Right lobe of liver (tissue), 6 donors: Measurements from ENCODE around the gene RSU1. TPM values are rescaled to one million over a fixed set of nuclear protein-coding genes. Genes with fewer than 3 reads are reported as not detected.

Source experiments
- ATAC-seq, 4 donors: fragments of 200-7000 bp; cut with Tn5 transposase; one replicate each; pipeline ENCODE4 v1.9.1; 2020; ENCODE audit warnings: mild to moderate bottlenecking in 4 of 4, moderate library complexity in 4 of 4
- DNase-seq, 3 donors: peaks; one replicate each; pipeline ENCODE4 v3.0.0-alpha.2; 2020
- H3K27ac ChIP-seq, 3 donors: fragments of 200-600 bp; one replicate each; pipeline ENCODE4 v1.8.0; 2022
- H3K27me3 ChIP-seq, 2 donors: fragments of 200-600 bp; one replicate each; pipeline ENCODE4 v1.8.0; 2022
- H3K36me3 ChIP-seq, 4 donors: fragments of 200-600 bp; sonication (generic) in 1 of 4; one replicate each; pipeline versions ENCODE4 v1.5.1 to v1.8.0; 2017 to 2022; ENCODE audit warnings: control low read depth in 1 of 4
- H3K4me1 ChIP-seq, 4 donors: fragments of 200-600 bp; sonication (generic) in 1 of 4; one replicate each; pipeline versions ENCODE4 v1.5.1 to v1.8.0; 2017 to 2022; ENCODE audit warnings: control low read depth in 1 of 4
- H3K4me3 ChIP-seq, 3 donors: fragments of 200-600 bp; one replicate each; pipeline ENCODE4 v1.8.0; 2022
- H3K9me3 ChIP-seq, 4 donors: fragments of 200-600 bp; sonication (generic) in 1 of 4; one replicate each; pipeline versions ENCODE4 v1.5.1 to v1.8.0; 2017 to 2022; ENCODE audit warnings: control low read depth in 1 of 4
- POLR2A ChIP-seq: fragments of 450-650 bp; IDR thresholded peaks from one replicate; pipeline ENCODE4 v1.6.1; 2017; ENCODE audit warnings: antibody characterized with exemption, mild to moderate bottlenecking
- WGBS: methylation state at CpG from one replicate; pipeline ENCODE4 v1.1.6; 2018; ENCODE audit warnings: low coverage, low lambda C conversion rate; ENCODE audit not compliant: insufficient coverage; ENCODE audit errors: missing lambda C conversion rate; 5-methylcytosine and 5-hydroxymethylcytosine counted together
- intact Hi-C, 2 donors: fragments of 100-400 bp; cut with DNase I; formaldehyde crosslinking; loops; one replicate each; pipeline versions ENCODE4 v1.11.2 to v1.14.1; 2022
- total RNA-seq, 6 experiments: library from RNA; depleted of rRNA in 2 of 6; stranded (reverse); fragments of >200 nt in 2 of 6; fragmentation: NEBNext Ultra II Directional in 3 of 6; extraction: Animal tissue kit (Norgen Biotek cat#: 25700) in 3 of 6; gene quantifications; one replicate each; pipeline versions ENCODE4 v1.1.0 to v1.2.4, GENCODE V29; 2016 to 2023
- TF ChIP-seq, protein P1 (sequence below), 4 donors: fragments of 200-600 bp in 3 of 4; fragments of 450-650 bp in 1 of 4; IDR thresholded peaks; one replicate each; pipeline versions ENCODE4 v1.5.1 to v1.8.0; 2016 to 2022; ENCODE audit warnings: antibody characterized with exemption in 4 of 4, mild to moderate bottlenecking in 2 of 4
- donor health status: DM: no; HTN: yes; CAD: no.
- donor health status: DM: no; HTN: no; CAD: no.
- donor health status: DM: no; HTN: no; CAD: no.
- donor health status: DM: no; HTN: yes; CAD: no.
- donor health status: DM: no; HTN: yes; CAD: no.

Gene RSU1
- total RNA-seq, 6 experiments from 2014 or later, result 24.1 to 44.5 (median 28.4) TPM

GRCh38 chr10:16752099-16752498 lies 65.1 kb downstream of the RSU1 start:
- no peak for TF ChIP-seq POLR2A
- TF ChIP-seq, protein P1, sequence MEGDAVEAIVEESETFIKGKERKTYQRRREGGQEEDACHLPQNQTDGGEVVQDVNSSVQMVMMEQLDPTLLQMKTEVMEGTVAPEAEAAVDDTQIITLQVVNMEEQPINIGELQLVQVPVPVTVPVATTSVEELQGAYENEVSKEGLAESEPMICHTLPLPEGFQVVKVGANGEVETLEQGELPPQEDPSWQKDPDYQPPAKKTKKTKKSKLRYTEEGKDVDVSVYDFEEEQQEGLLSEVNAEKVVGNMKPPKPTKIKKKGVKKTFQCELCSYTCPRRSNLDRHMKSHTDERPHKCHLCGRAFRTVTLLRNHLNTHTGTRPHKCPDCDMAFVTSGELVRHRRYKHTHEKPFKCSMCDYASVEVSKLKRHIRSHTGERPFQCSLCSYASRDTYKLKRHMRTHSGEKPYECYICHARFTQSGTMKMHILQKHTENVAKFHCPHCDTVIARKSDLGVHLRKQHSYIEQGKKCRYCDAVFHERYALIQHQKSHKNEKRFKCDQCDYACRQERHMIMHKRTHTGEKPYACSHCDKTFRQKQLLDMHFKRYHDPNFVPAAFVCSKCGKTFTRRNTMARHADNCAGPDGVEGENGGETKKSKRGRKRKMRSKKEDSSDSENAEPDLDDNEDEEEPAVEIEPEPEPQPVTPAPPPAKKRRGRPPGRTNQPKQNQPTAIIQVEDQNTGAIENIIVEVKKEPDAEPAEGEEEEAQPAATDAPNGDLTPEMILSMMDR (IDR thresholded peaks at IDR 0.05), result no peak
- Histone ChIP-seq H3K36me3 (peaks cover 0 to 17% (median 4%) of the 10 kb centered on the region in 4 donors), H3K9me3 (no peaks in the 10 kb centered on the region), H3K4me3 (no peak overlapping the region), H3K4me1 (no peaks in the 10 kb centered on the region), H3K27me3 (no peaks in the 10 kb centered on the region), H3K27ac (no peak overlapping the region)
- intact Hi-C loops, result no loop called here
- ATAC-seq, result no peak
- no peak for DNase-seq
- WGBS, result 88% methylated on average over 4 of the region's 4 CpGs

- DNase-seq, result no peak
- no peaks in the 10 kb centered on the region for H3K4me1 ChIP-seq
- H3K4me3 ChIP-seq, result no peak overlapping the region
- no peaks in the 10 kb centered on the region for H3K27me3 ChIP-seq
- ATAC-seq, result no peak
- H3K27ac ChIP-seq, result no peak overlapping the region
- intact Hi-C loops, result no loop called here
- no peaks in the 10 kb centered on the region for H3K9me3 ChIP-seq
- TF ChIP-seq, protein P1 (IDR thresholded peaks at IDR 0.05), result no peak
- no peak for TF ChIP-seq POLR2A
- WGBS, result 91% methylated on average over 5 of the region's 8 CpGs
- peaks cover 0 to 17% (median 4%) of the 10 kb centered on the region in 4 donors for H3K36me3 ChIP-seq
Measured at GRCh38 chr10:16751244-16751643, 66.0 kb downstream of the RSU1 start.

DNA sequence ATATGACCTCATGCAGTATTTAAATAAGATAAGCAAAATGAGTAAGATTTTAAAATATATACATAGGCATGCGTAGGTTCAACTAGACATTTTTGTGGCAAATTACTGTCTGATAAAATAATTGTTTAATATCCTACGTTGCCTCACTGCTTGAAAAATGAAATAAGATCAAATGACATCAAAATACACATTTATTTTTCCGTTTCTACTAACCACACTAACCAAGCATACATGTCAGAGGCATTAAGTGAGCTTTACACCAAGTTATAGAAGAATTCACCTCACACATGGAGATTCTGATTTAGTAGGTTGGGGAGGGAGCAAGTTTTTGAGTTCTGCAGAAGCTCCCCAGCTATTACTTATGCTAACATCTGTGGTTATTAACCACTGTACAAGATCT lies 66.8 kb downstream of the RSU1 start:
- no peak for TF ChIP-seq POLR2A
- TF ChIP-seq, protein P1 (IDR thresholded peaks at IDR 0.05), result no peak
- WGBS, result 94% methylated on average over 3 of the region's 3 CpGs
- no peaks in the 10 kb centered on the region for H3K9me3 ChIP-seq
- H3K4me1 ChIP-seq, result no peaks in the 10 kb centered on the region
- H3K27ac ChIP-seq, result no peak overlapping the region
- no peaks in the 10 kb centered on the region for H3K27me3 ChIP-seq
- ATAC-seq (no peak), DNase-seq (no peak)
- intact Hi-C loops, result no loop called here
- H3K36me3 ChIP-seq, result peaks cover 0 to 17% (median 4%) of the 10 kb centered on the region in 4 donors
- no peak overlapping the region for H3K4me3 ChIP-seq

DNA sequence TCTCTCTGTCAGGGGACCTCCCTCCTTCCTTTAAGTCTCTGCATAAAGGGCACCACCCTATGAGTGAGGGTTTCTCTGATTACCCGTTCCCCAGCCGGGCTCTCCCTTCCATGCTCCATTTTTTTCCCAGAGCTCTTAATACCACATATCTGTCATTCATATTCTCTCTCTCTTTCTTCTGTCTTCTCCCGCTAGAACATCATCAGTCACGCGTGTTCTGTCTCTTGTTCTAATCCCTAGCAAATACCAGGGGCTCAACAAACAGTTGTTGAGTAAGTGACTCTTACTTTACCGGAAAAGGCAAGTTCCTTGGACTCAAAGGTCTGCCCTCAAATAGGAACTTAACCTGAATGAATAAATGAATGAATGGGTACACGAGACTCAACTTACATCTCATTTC lies 68.5 kb downstream of the RSU1 start:
- peaks cover 0 to 17% (median 4%) of the 10 kb centered on the region in 4 donors for H3K36me3 ChIP-seq
- no peak for TF ChIP-seq POLR2A
- TF ChIP-seq, protein P1 (IDR thresholded peaks at IDR 0.05), result no peak
- H3K4me1 ChIP-seq, result no peaks in the 10 kb centered on the region
- no peak for ATAC-seq
- 90% methylated on average over 7 of the region's 7 CpGs for WGBS
- intact Hi-C loops, result no loop called here
- H3K9me3 ChIP-seq, result no peaks in the 10 kb centered on the region
- DNase-seq, result no peak
- H3K27ac ChIP-seq, result no peak overlapping the region
- H3K27me3 ChIP-seq, result no peaks in the 10 kb centered on the region
- H3K4me3 ChIP-seq, result no peak overlapping the region

DNA sequence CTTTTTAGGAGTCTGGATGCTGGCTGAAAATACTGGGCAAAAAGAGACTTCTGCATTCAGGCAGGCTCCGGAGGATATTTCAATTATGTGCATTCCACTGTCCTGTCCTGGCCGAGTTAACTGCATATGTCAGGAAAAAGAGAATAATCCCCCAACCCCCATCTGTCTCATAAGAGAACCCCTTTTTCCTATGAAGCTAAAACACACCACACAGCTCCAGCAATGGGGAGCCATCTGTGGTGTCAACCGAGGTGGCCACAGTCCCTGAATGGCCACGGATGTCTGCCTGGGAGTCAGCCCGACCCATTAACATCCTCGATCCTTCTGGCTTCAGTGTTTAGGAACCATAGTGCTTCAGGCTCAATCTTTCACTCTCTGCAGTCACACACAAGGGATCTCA lies 70.4 kb downstream of the RSU1 start:
- intact Hi-C loops, result no loop called here
- TF ChIP-seq POLR2A, result no peak
- TF ChIP-seq, protein P1 (IDR thresholded peaks at IDR 0.05), result no peak
- 67% methylated on average over 1 of the region's 6 CpGs for WGBS

More for the DNA sequence above, 70.4 kb downstream of the RSU1 start:
- no peak for ATAC-seq
- no peak for DNase-seq
- Histone ChIP-seq H3K9me3 (no peaks in the 10 kb centered on the region), H3K27me3 (no peaks in the 10 kb centered on the region), H3K27ac (no peak overlapping the region), H3K4me1 (no peaks in the 10 kb centered on the region), H3K4me3 (no peak overlapping the region), H3K36me3 (peaks cover 0 to 14% (median 1%) of the 10 kb centered on the region in 4 donors)
